H1 (cell line): ENCODE results near the gene IL1RAP.

Experiments used
- POLR2AphosphoS5 ChIP-seq: IDR thresholded peaks from 2 replicates; pipeline ENCODE4 v1.6.1; 2011; ENCODE audit warnings: low read depth, low read length
- RAD21 ChIP-seq, 2 experiments: IDR thresholded peaks in 1 of 2; conservative IDR thresholded peaks in 1 of 2; 2 replicates each; pipeline ENCODE4 v1.6.1; 2011; ENCODE audit warnings: low read depth in 2 of 2, low read length in 2 of 2, improper control_type of control experiment in 1 of 2, inconsistent platforms in 1 of 2, mild to moderate bottlenecking in 1 of 2, moderate library complexity in 1 of 2
- RFX5 ChIP-seq: IDR thresholded peaks from 2 replicates; pipeline ENCODE4 v1.6.1; 2011; ENCODE audit warnings: low read depth, low read length, improper control_type of control experiment, borderline replicate concordance
- SRF ChIP-seq: IDR thresholded peaks from 2 replicates; pipeline ENCODE4 v1.6.1; 2011; ENCODE audit warnings: mild to moderate bottlenecking, low read depth, low read length, moderate library complexity
- TF ChIP-seq, protein P1 (sequence below), 3 experiments: IDR thresholded peaks; 1 replicate in 2 of 3; 2 replicates in 1 of 3; pipeline versions ENCODE4 v1.5.1 to v1.6.1; 2011; ENCODE audit warnings: low read length in 3 of 3, mild to moderate bottlenecking in 3 of 3, inconsistent platforms in 2 of 3, low read depth in 1 of 3, moderate library complexity in 1 of 3; ENCODE audit not compliant: insufficient read depth in 1 of 3; ENCODE audit errors: control extremely low read depth in 1 of 3

DNA sequence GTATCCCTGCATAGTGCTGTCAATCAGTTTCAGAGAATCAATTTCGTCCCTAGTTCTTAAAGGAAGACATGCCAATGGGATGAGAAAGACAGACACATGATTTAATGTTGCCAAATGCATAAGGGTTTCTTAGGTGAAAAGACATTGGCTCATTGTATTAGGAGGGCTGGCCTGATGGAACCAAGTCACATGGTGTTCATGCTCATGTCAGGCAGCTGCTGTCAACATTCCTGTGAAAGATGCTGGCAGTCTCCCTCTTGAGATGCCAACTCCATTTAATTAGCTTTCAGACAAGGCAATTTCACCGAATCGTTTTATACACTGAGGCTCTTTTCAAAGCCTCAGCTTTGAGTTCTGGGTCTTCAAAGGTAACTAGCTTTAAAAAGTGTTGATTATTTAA, 16.1 kb upstream of the IL1RAP start:
- TF ChIP-seq, protein P1, sequence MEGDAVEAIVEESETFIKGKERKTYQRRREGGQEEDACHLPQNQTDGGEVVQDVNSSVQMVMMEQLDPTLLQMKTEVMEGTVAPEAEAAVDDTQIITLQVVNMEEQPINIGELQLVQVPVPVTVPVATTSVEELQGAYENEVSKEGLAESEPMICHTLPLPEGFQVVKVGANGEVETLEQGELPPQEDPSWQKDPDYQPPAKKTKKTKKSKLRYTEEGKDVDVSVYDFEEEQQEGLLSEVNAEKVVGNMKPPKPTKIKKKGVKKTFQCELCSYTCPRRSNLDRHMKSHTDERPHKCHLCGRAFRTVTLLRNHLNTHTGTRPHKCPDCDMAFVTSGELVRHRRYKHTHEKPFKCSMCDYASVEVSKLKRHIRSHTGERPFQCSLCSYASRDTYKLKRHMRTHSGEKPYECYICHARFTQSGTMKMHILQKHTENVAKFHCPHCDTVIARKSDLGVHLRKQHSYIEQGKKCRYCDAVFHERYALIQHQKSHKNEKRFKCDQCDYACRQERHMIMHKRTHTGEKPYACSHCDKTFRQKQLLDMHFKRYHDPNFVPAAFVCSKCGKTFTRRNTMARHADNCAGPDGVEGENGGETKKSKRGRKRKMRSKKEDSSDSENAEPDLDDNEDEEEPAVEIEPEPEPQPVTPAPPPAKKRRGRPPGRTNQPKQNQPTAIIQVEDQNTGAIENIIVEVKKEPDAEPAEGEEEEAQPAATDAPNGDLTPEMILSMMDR (IDR thresholded peaks at IDR 0.05; ENCODE audit: control extremely low read depth in 1 of 3, insufficient read depth in 1 of 3, low read depth in 1 of 3, low read length in 3 of 3) = no peak
- no peak for TF ChIP-seq RAD21 (IDR thresholded peaks at IDR 0.05 in 1 of 2, conservative IDR thresholded peaks at IDR 0.05 in 1 of 2; ENCODE audit: low read depth in 2 of 2, low read length in 2 of 2)
- TF ChIP-seq POLR2AphosphoS5 = no peak
- TF ChIP-seq RFX5 = no peak
- TF ChIP-seq SRF = no peak
